HCT116 (cell line): ENCODE data around the gene GRM4. TPM values are rescaled to one million over a fixed set of nuclear protein-coding genes. Genes with fewer than 3 reads are reported as not detected.

Experiments used
- ATAC-seq: fragments of 200-7000 bp; cut with Tn5 transposase; 2 replicates; pipeline ENCODE4 v1.9.1; 2020; ENCODE audit warnings: mild to moderate bottlenecking, moderate library complexity
- BruUV-seq: library from RNA; stranded (reverse); fragments of 400-500 nt; replicated peaks from 2 replicates; lab custom pipeline; 2021; lab: Mats Ljungman, UMichigan
- CTCF ChIA-PET: fragments of 300-600 bp; sonication (Branson Sonifier 250); formaldehyde crosslinking; loops from one replicate; lab custom pipeline; 2021; ENCODE audit warnings: antibody characterized with exemption; lab: Charles Lee
- POLR2A ChIA-PET: fragments of 300-600, 350-600 bp; sonication (Branson Sonifier 250); formaldehyde crosslinking; loops from one replicate; lab custom pipeline; 2021; ENCODE audit warnings: antibody characterized with exemption; lab: Charles Lee
- RAD21 ChIA-PET, 2 experiments: fragments of 300-600 bp; sonication (Branson Sonifier 250); formaldehyde crosslinking; loops; one replicate each; lab custom pipeline; 2023; ENCODE audit warnings: low total read pairs in 2 of 2; ENCODE audit not compliant: uncharacterized antibody in 2 of 2, unreplicated experiment in 2 of 2, low non-redundant PET in 1 of 2; lab: Charles Lee
- DNase-seq: peaks from one replicate; pipeline ENCODE4 v3.0.0-alpha.2; 2010; ENCODE audit warnings: low read depth, low spot score
- H2AFZ ChIP-seq: fragments of 200-600 bp; shearing (Covaris generic), sonication (generic); 2 replicates; pipeline ENCODE4 v1.6.1; 2017; ENCODE audit warnings: low read depth, mixed run types, mixed read lengths, antibody characterized with exemption, low read length; ENCODE audit not compliant: poor library complexity, severe bottlenecking
- H3K27ac ChIP-seq: 2 replicates; pipeline ENCODE4 v1.5.1; 2012; ENCODE audit warnings: low read depth, low read length
- H3K27me3 ChIP-seq: fragments of 200-600 bp; sonication (generic); 2 replicates; pipeline ENCODE4 v1.6.1; 2016; ENCODE audit warnings: mixed run types, low read length, mixed read lengths; ENCODE audit not compliant: insufficient read depth
- H3K36me3 ChIP-seq, 2 experiments: fragments of 200-500 bp in 1 of 2; fragments of 200-600 bp in 1 of 2; sonication (Bioruptor generic) in 1 of 2; sonication (generic) in 1 of 2; 2 replicates each; pipeline versions ENCODE4 v1.5.1 to v1.6.1; 2014 to 2016; ENCODE audit warnings: low read length in 2 of 2, inconsistent platforms in 1 of 2, mixed read lengths in 1 of 2, mixed run types in 1 of 2; ENCODE audit not compliant: insufficient read depth in 2 of 2, control insufficient read depth in 1 of 2
- H3K4me1 ChIP-seq, 2 experiments: fragments of 200-600 bp in 1 of 2; sonication (generic) in 1 of 2; 2 replicates each; pipeline versions ENCODE4 v1.5.1 to v1.6.1; 2012 to 2017; ENCODE audit warnings: low read length in 2 of 2, inconsistent platforms in 1 of 2, mild to moderate bottlenecking in 1 of 2, mixed read lengths in 1 of 2, mixed run types in 1 of 2, moderate library complexity in 1 of 2; ENCODE audit not compliant: insufficient read depth in 2 of 2, control insufficient read depth in 1 of 2
- H3K4me2 ChIP-seq: fragments of 200-600 bp; sonication (generic); 2 replicates; pipeline ENCODE4 v1.6.1; 2017; ENCODE audit warnings: mixed run types, low read length, mixed read lengths
- H3K4me3 ChIP-seq, 2 experiments: fragments of 200-600 bp in 1 of 2; sonication (generic) in 1 of 2; replicated peaks in 1 of 2; 2 replicates each; pipeline ENCODE4 v1.5.1; 2011 to 2016; ENCODE audit warnings: low read length in 2 of 2, control low read depth in 1 of 2, low read depth in 1 of 2, mild to moderate bottlenecking in 1 of 2, mixed read lengths in 1 of 2, mixed run types in 1 of 2
- H3K79me2 ChIP-seq: fragments of 200-600 bp; sonication (generic); 2 replicates; pipeline ENCODE4 v1.6.1; 2017; ENCODE audit warnings: mild to moderate bottlenecking, mixed run types, low read length, moderate library complexity, mixed read lengths; ENCODE audit not compliant: insufficient read depth
- H3K9ac ChIP-seq: fragments of 200-600 bp; sonication (generic); 2 replicates; pipeline ENCODE4 v1.6.1; 2016; ENCODE audit warnings: low read length, mixed read lengths
- H3K9me2 ChIP-seq: fragments of 200-600 bp; sonication (generic), shearing (Covaris generic); 2 replicates; pipeline ENCODE4 v1.6.1; 2017; ENCODE audit warnings: mixed run types, mild to moderate bottlenecking, moderate library complexity; ENCODE audit not compliant: insufficient read depth
- H3K9me3 ChIP-seq, 2 experiments: fragments of 200-500 bp in 1 of 2; fragments of 200-600 bp in 1 of 2; sonication (Bioruptor generic) in 1 of 2; sonication (generic) in 1 of 2; 2 replicates each; pipeline ENCODE4 v1.6.1; 2014 to 2017; ENCODE audit warnings: low read length in 2 of 2, mixed read lengths in 2 of 2, inconsistent platforms in 1 of 2, low read depth in 1 of 2, mild to moderate bottlenecking in 1 of 2, mixed run types in 1 of 2, moderate library complexity in 1 of 2; ENCODE audit not compliant: control insufficient read depth in 1 of 2, insufficient read depth in 1 of 2
- H4K20me1 ChIP-seq: fragments of 200-600 bp; sonication (generic), shearing (Covaris generic); 2 replicates; pipeline ENCODE4 v1.6.1; 2017; ENCODE audit warnings: mixed run types, mild to moderate bottlenecking, moderate library complexity; ENCODE audit not compliant: insufficient read depth
- ATF3 ChIP-seq: IDR thresholded peaks from 2 replicates; pipeline ENCODE4 v1.6.1; 2012
- CBX3 ChIP-seq: IDR thresholded peaks from 2 replicates; pipeline ENCODE4 v1.6.1; 2012; ENCODE audit warnings: low read depth
- CEBPB ChIP-seq: IDR thresholded peaks from 2 replicates; pipeline ENCODE4 v1.6.1; 2012; ENCODE audit warnings: low read depth
- EGR1 ChIP-seq: IDR thresholded peaks from 2 replicates; pipeline ENCODE4 v1.6.1; 2012; ENCODE audit warnings: low read depth
- EZH2 ChIP-seq: fragments of 200-600 bp; sonication (generic); IDR thresholded peaks from 2 replicates; pipeline ENCODE4 v1.6.1; 2017; ENCODE audit warnings: antibody characterized with exemption, mixed run types
- FOSL1 ChIP-seq: IDR thresholded peaks from 2 replicates; pipeline ENCODE4 v1.6.1; 2012; ENCODE audit warnings: low read depth
- JUND ChIP-seq: IDR thresholded peaks from 2 replicates; pipeline ENCODE4 v1.6.1; 2012
- MAX ChIP-seq: IDR thresholded peaks from 2 replicates; pipeline ENCODE4 v1.6.1; 2012
- SIN3A ChIP-seq: IDR thresholded peaks from 2 replicates; pipeline ENCODE4 v1.6.1; 2012; ENCODE audit warnings: low read depth
- SP1 ChIP-seq: IDR thresholded peaks from 2 replicates; pipeline ENCODE4 v1.6.1; 2012; ENCODE audit warnings: low read depth
- TCF7L2 ChIP-seq: IDR thresholded peaks from 2 replicates; pipeline ENCODE4 v1.7.0; 2011; ENCODE audit warnings: borderline replicate concordance, inconsistent platforms; ENCODE audit not compliant: insufficient read depth, insufficient read length; ENCODE audit errors: extremely low read depth
- ZFX ChIP-seq: fragments of 450-650 bp; IDR thresholded peaks from 2 replicates; pipeline ENCODE4 v1.6.1; 2017
- intact Hi-C: fragments of 100-400 bp; cut with micrococcal nuclease; formaldehyde crosslinking; loops from 2 replicates; pipeline ENCODE4 v1.10.0; 2022
- total RNA-seq: library from RNA; stranded (reverse); gene quantifications from one replicate; pipeline ENCODE4 v1.2.1, GENCODE V29; 2021; ENCODE audit not compliant: unreplicated experiment

The GRM4 gene
- total RNA-seq, 1 experiment from 2014 or later, result 2.6 TPM

- TF ChIP-seq FOSL1, result no peak
- no peak for TF ChIP-seq ATF3
- TF ChIP-seq TCF7L2, result no peak
- no peak for TF ChIP-seq EGR1
- TF ChIP-seq SP1, result no peak
These were observed 145.6 kb downstream of the GRM4 start (continued) for GRCh38 chr6:34000281-34000680.

GRCh38 chr6:33999567-33999966 is 146.3 kb downstream of the GRM4 start:
- H3K4me2 ChIP-seq, result no peak overlapping the region
- intact Hi-C loops, result no loop called here
- no peak overlapping the region for H3K4me3 ChIP-seq
- H3K4me1 ChIP-seq, result no peaks in the 10 kb centered on the region
- H3K27ac ChIP-seq, result no peak overlapping the region
- RAD21 ChIA-PET, result no interaction called here
- DNase-seq, result no peak
- no peak for ATAC-seq
- POLR2A ChIA-PET, result no interaction called here
- H2AFZ ChIP-seq, result no peak overlapping the region
- no peaks in the 10 kb centered on the region for H3K27me3 ChIP-seq
- no TSS peak for BruUV-seq
- no peak for TF ChIP-seq EGR1
- no peak for TF ChIP-seq SIN3A
- TF ChIP-seq MAX, result no peak
- no peak for TF ChIP-seq TCF7L2
- no peak for TF ChIP-seq EZH2
- TF ChIP-seq CEBPB, result no peak
- no peak for TF ChIP-seq JUND
- H3K79me2 ChIP-seq, result no peaks in the 10 kb centered on the region
- H3K9ac ChIP-seq, result no peak overlapping the region
- CTCF ChIA-PET, result interaction anchor here (0.8 kb wide), 1 partner anchor 17 kb away, joined by 3 read pairs; no protein-coding TSS in a partner anchor
- H3K36me3 ChIP-seq, result no peaks in the 10 kb centered on the region
- no peaks in the 10 kb centered on the region for H3K9me2 ChIP-seq
- no peaks in the 10 kb centered on the region for H3K9me3 ChIP-seq
- no peaks in the 10 kb centered on the region for H4K20me1 ChIP-seq

GRCh38 chr6:33998660-33999059 is 147.2 kb downstream of the GRM4 start:
- H2AFZ ChIP-seq, result no peak overlapping the region
- H3K9me2 ChIP-seq, result no peaks in the 10 kb centered on the region
- ChIA-PET CTCF (no interaction called here), POLR2A (no interaction called here), RAD21 (no interaction called here)
- no peak overlapping the region for H3K4me2 ChIP-seq
- H3K4me1 ChIP-seq, result no peaks in the 10 kb centered on the region
- intact Hi-C loops, result no loop called here
- TF ChIP-seq MAX (no peak), SIN3A (no peak), CBX3 (no peak), ZFX (no peak)
- ATAC-seq (no peak), DNase-seq (no peak)
- H3K27me3 ChIP-seq, result no peaks in the 10 kb centered on the region
- no TSS peak for BruUV-seq
- no peaks in the 10 kb centered on the region for H3K79me2 ChIP-seq
- H3K9ac ChIP-seq, result no peak overlapping the region
- H3K4me3 ChIP-seq, result no peak overlapping the region
- H3K36me3 ChIP-seq, result no peaks in the 10 kb centered on the region
- H3K9me3 ChIP-seq, result no peaks in the 10 kb centered on the region
- H3K27ac ChIP-seq, result no peak overlapping the region
- H4K20me1 ChIP-seq, result no peaks in the 10 kb centered on the region
